Liver (tissue), 9 donors: ENCODE data around the gene NEK11. TPM values are rescaled to one million over a fixed set of nuclear protein-coding genes. Genes with fewer than 3 reads are reported as not detected.

Experiments
- DNase-seq: peaks from one replicate; pipeline ENCODE4 v3.0.0-alpha.2; 2017; ENCODE audit warnings: low spot score
- H3K27ac ChIP-seq, 2 donors: one replicate each; pipeline ENCODE4 v1.7.0; 2013; ENCODE audit warnings: inconsistent platforms in 2 of 2, low read length in 2 of 2, control low read depth in 1 of 2, low read depth in 1 of 2, mild to moderate bottlenecking in 1 of 2
- H3K27me3 ChIP-seq, 4 donors: one replicate each; pipeline versions ENCODE4 v1.6.1 to v1.7.0; 2013; ENCODE audit warnings: low read length in 3 of 4, inconsistent platforms in 1 of 4, mild to moderate bottlenecking in 1 of 4, moderate library complexity in 1 of 4; ENCODE audit not compliant: control insufficient read depth in 4 of 4, insufficient read depth in 4 of 4
- H3K36me3 ChIP-seq, 4 donors: one replicate each; pipeline versions ENCODE4 v1.6.1 to v1.7.0; 2013; ENCODE audit warnings: low read length in 3 of 4, mild to moderate bottlenecking in 3 of 4, low read depth in 1 of 4, moderate library complexity in 1 of 4; ENCODE audit not compliant: control insufficient read depth in 4 of 4, insufficient read depth in 3 of 4
- H3K4me1 ChIP-seq, 4 donors: one replicate each; pipeline versions ENCODE4 v1.6.1 to v1.7.0; 2013; ENCODE audit warnings: low read length in 3 of 4, mild to moderate bottlenecking in 3 of 4, moderate library complexity in 1 of 4; ENCODE audit not compliant: control insufficient read depth in 4 of 4, insufficient read depth in 4 of 4
- H3K4me3 ChIP-seq, 3 donors: one replicate each; pipeline versions ENCODE4 v1.6.1 to v1.7.0; 2013; ENCODE audit warnings: low read length in 3 of 3, control low read depth in 1 of 3, low read depth in 1 of 3, mild to moderate bottlenecking in 1 of 3
- H3K9ac ChIP-seq, 2 donors: one replicate each; pipeline ENCODE4 v1.7.0; 2013; ENCODE audit warnings: low read length in 2 of 2, mild to moderate bottlenecking in 2 of 2, moderate library complexity in 2 of 2, control low read depth in 1 of 2, low read depth in 1 of 2
- H3K9me3 ChIP-seq, 4 donors: one replicate each; pipeline versions ENCODE4 v1.6.1 to v1.7.0; 2013; ENCODE audit warnings: low read length in 3 of 4; ENCODE audit not compliant: control insufficient read depth in 4 of 4
- ATF3 ChIP-seq: IDR thresholded peaks from 2 replicates; pipeline ENCODE4 v1.6.1; 2016; ENCODE audit warnings: antibody characterized with exemption
- CTCF ChIP-seq: fragments of 150-350 bp; IDR thresholded peaks from 2 replicates; pipeline ENCODE4 v1.5.1; 2017; ENCODE audit warnings: improper control_type of control experiment, low read depth, low read length; ENCODE audit not compliant: missing input control
- FOXA1 ChIP-seq: IDR thresholded peaks from 2 replicates; pipeline ENCODE4 v1.6.1; 2016; ENCODE audit warnings: antibody characterized with exemption
- FOXA2 ChIP-seq: IDR thresholded peaks from 2 replicates; pipeline ENCODE4 v1.6.1; 2016; ENCODE audit warnings: antibody characterized with exemption
- GABPA ChIP-seq, 2 donors: IDR thresholded peaks in 1 of 2; conservative IDR thresholded peaks in 1 of 2; 2 replicates each; pipeline ENCODE4 v1.6.1; 2016; ENCODE audit warnings: antibody characterized with exemption in 2 of 2, mild to moderate bottlenecking in 1 of 2, moderate library complexity in 1 of 2
- NR2F2 ChIP-seq: IDR thresholded peaks from 2 replicates; pipeline ENCODE4 v1.6.1; 2016; ENCODE audit warnings: antibody characterized with exemption
- RAD21 ChIP-seq, 2 donors: IDR thresholded peaks; 2 replicates each; pipeline ENCODE4 v1.6.1; 2016; ENCODE audit warnings: antibody characterized with exemption in 2 of 2, mild to moderate bottlenecking in 2 of 2
- RXRA ChIP-seq, 2 donors: IDR thresholded peaks; 2 replicates each; pipeline ENCODE4 v1.6.1; 2017 to 2018; ENCODE audit warnings: antibody characterized with exemption in 2 of 2, mild to moderate bottlenecking in 1 of 2
- SP1 ChIP-seq: IDR thresholded peaks from 2 replicates; pipeline ENCODE4 v1.6.1; 2018; ENCODE audit warnings: antibody characterized with exemption, mild to moderate bottlenecking
- YY1 ChIP-seq: IDR thresholded peaks from 2 replicates; pipeline ENCODE4 v1.6.1; 2016; ENCODE audit warnings: antibody characterized with exemption, mild to moderate bottlenecking
- ZBTB33 ChIP-seq: IDR thresholded peaks from 2 replicates; pipeline ENCODE4 v1.6.1; 2016; ENCODE audit warnings: antibody characterized with exemption
- WGBS: extraction: QIAGEN DNeasy Blood & Tissue Kit; methylation state at CpG from one replicate; pipeline ENCODE4 v1.1.7; 2013; 5-methylcytosine and 5-hydroxymethylcytosine counted together
- polyA plus RNA-seq, 2 donors: library from polyadenylated mRNA; stranded (reverse) in 1 of 2; unstranded in 1 of 2; fragments of 200-250 nt in 1 of 2; fragments of >200 nt in 1 of 2; fragmentation: Nextera tagmentation in 1 of 2; extraction: Ambion mirVana in 1 of 2; gene quantifications; one replicate each; pipeline versions ENCODE4 v1.2.1 to v1.2.3, GENCODE V29; 2013 to 2015
- total RNA-seq, 2 donors: library from RNA; depleted of rRNA; stranded (reverse); fragments of >200 nt; gene quantifications; one replicate each; pipeline ENCODE4 v1.2.3, GENCODE V29; 2014
- donor health status: healthy.
- donor health status: healthy.
- donor health status: healthy.
- donor health status: healthy.
- donor health status: healthy.

Gene NEK11
- total and polyA plus RNA-seq, 4 donors = 0.35 to 0.92 (median 0.69) TPM

- H3K36me3 ChIP-seq = no peaks in the 10 kb centered on the region
- no peak overlapping the region for H3K27ac ChIP-seq
- DNase-seq = no peak
- H3K9ac ChIP-seq = no peak overlapping the region
- no peaks in the 10 kb centered on the region for H3K4me1 ChIP-seq
- no peak overlapping the region for H3K4me3 ChIP-seq
- H3K9me3 ChIP-seq = peaks cover 0 to 2% (median 0%) of the 10 kb centered on the region in 4 donors
- TF ChIP-seq FOXA2 (no peak), SP1 (no peak), YY1 (no peak), RXRA (IDR thresholded peaks at IDR 0.05) (no peak), CTCF (no peak), GABPA (IDR thresholded peaks at IDR 0.05 in 1 of 2, conservative IDR thresholded peaks at IDR 0.05 in 1 of 2) (no peak), FOXA1 (no peak), RAD21 (IDR thresholded peaks at IDR 0.05) (no peak), NR2F2 (no peak)
- no peaks in the 10 kb centered on the region for H3K27me3 ChIP-seq
- WGBS = 87% methylated on average over 3 of the region's 3 CpGs
Measured at GRCh38 chr3:131285456-131285855, 258.8 kb downstream of the NEK11 start.

DNA sequence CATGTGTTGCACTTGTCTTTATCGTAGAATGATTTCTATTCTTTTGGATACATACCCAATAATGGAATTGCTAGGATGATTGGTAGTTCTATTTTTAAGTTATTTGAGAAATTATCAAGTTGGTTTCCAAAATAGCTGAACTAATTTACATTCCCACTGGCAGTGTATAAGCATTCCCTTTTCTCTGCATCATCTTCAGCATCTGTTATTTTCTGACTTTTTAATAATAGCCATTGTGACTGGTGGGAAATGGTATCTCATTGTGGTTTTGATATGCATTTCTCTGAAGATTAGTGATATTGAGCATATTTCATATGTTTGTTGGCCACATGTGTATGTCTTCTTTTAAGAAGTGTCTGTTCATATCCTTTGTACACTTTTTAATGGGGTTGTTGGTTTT lies 273.2 kb downstream of the NEK11 start:
- Histone ChIP-seq H3K9ac (no peak overlapping the region), H3K9me3 (peaks cover 0 to 3% (median 0%) of the 10 kb centered on the region in 4 donors), H3K4me1 (no peaks in the 10 kb centered on the region), H3K27ac (no peak overlapping the region), H3K4me3 (no peak overlapping the region), H3K27me3 (no peaks in the 10 kb centered on the region), H3K36me3 (no peaks in the 10 kb centered on the region)
- no peak for TF ChIP-seq FOXA1
- TF ChIP-seq SP1 = no peak
- TF ChIP-seq RXRA (IDR thresholded peaks at IDR 0.05) = no peak
- TF ChIP-seq ZBTB33 = no peak
- TF ChIP-seq ATF3 = no peak
- WGBS = 96% methylated on average over 1 of the region's 1 CpG
- no peak for DNase-seq

GRCh38 chr3:131303848-131304247 lies 277.2 kb downstream of the NEK11 start:
- Histone ChIP-seq H3K9ac (no peak overlapping the region), H3K4me1 (no peaks in the 10 kb centered on the region), H3K27ac (no peak overlapping the region), H3K9me3 (peaks cover 0 to 3% (median 0%) of the 10 kb centered on the region in 4 donors), H3K36me3 (no peaks in the 10 kb centered on the region), H3K4me3 (no peak overlapping the region), H3K27me3 (no peaks in the 10 kb centered on the region)
- no peak for DNase-seq
- no peak for TF ChIP-seq ATF3
